ENCODE results near the gene OPTC. TPM values are rescaled to one million over a fixed set of nuclear protein-coding genes. Genes with fewer than 3 reads are reported as not detected.

OPTC gene
- total and polyA plus RNA-seq, 9 of the 15 experiments (the other 6 are each of a cell fraction or from before 2014, with no cell fraction given): not detected

- no peak overlapping the region for H3K27ac ChIP-seq (ENCODE audit: extremely low read depth, low read depth, low read length)
- no TSS peak for BruUV-seq (replicated peaks)
- 1% methylated on average over 15 of the region's 16 CpGs for WGBS (ENCODE audit: insufficient coverage, low coverage, missing lambda C conversion rate)
- H3K79me2 ChIP-seq (ENCODE audit: control insufficient read depth, insufficient read depth, low read length): no peaks in the 10 kb centered on the region
- TF ChIP-seq NUFIP1 (IDR thresholded peaks at IDR 0.05; ENCODE audit: partially characterized antibody): no peak
- no peak for TF ChIP-seq HDAC6 (IDR thresholded peaks at IDR 0.05; ENCODE audit: low read depth, low read length)
- TF ChIP-seq PML (IDR thresholded peaks at IDR 0.05; ENCODE audit: low read length): no peak
- TF ChIP-seq U2AF2 (optimal IDR thresholded peaks at IDR 0.05; ENCODE audit: low read depth, low read length): no peak
- no peak for TF ChIP-seq POLR2A (conservative IDR thresholded peaks at IDR 0.05)
- no peak for TF ChIP-seq RBFOX2 (IDR thresholded peaks at IDR 0.05; ENCODE audit: low read depth, low read length)
- TF ChIP-seq KLF16 (IDR thresholded peaks at IDR 0.05): 0 out of 2 replicates have a peak, but pooled peaks have one; percentile 15
- no peak for TF ChIP-seq SFPQ (IDR thresholded peaks at IDR 0.05; ENCODE audit: low read depth, low read length)
- peak; percentile 49 for TF ChIP-seq REST (IDR thresholded peaks at IDR 0.05; ENCODE audit: borderline replicate concordance)
- no peak for TF ChIP-seq REST (CRISPR knock-in tag; IDR thresholded peaks at IDR 0.05; ENCODE audit: low read depth)
- TF ChIP-seq ZNF586 (CRISPR knock-in tag; conservative IDR thresholded peaks at IDR 0.05): no peak
- TF ChIP-seq PTTG1 (tag; IDR thresholded peaks at IDR 0.05; ENCODE audit: low read depth): no peak
- TF ChIP-seq EGR1 (conservative IDR thresholded peaks at IDR 0.05): peak; percentile 30; the same call in 1 of the 2 replicates
- CTCF ChIA-PET (ENCODE audit: low intra/inter-chr PET ratio): no interaction called here
- H4K20me1 ChIP-seq (replicated peaks; ENCODE audit: control insufficient read depth, insufficient read depth, low read length): peaks cover 5% of the 10 kb centered on the region; the same call in 1 of the 2 replicates
- H3K9me3 ChIP-seq (replicated peaks; ENCODE audit: control insufficient read depth, insufficient read depth, low read depth, low read length): no peaks in the 10 kb centered on the region
- H3K4me3 ChIP-seq: no peak overlapping the region
- H3K4me1 ChIP-seq (replicated peaks in 1 of 2; ENCODE audit: control insufficient read depth in 2 of 2, insufficient read depth in 2 of 2, low read length in 2 of 2): no peaks in the 10 kb centered on the region
- H2AFZ ChIP-seq (ENCODE audit: low read depth, low read length): no peak overlapping the region
- H3K9me1 ChIP-seq (ENCODE audit: control insufficient read depth, insufficient read depth, low read length): no peaks in the 10 kb centered on the region
- FAIRE-seq: no peak
- H3K27me3 ChIP-seq (ENCODE audit: control insufficient read depth in 2 of 2, insufficient read depth in 2 of 2, low read length in 2 of 2): peaks cover 42 to 62% of the 10 kb centered on the region in 2 experiments
- in situ Hi-C loops (cut with MboI): loop anchor here (10.0 kb wide), 1 partner anchor 931 kb away; no protein-coding TSS in a partner anchor
- ATAC-seq: no peak
- H3K36me3 ChIP-seq (ENCODE audit: control insufficient read depth, insufficient read depth, low read length): no peaks in the 10 kb centered on the region
- no peak overlapping the region for H3K4me2 ChIP-seq (ENCODE audit: insufficient read depth, low read length)
- POLR2A ChIA-PET: interaction anchor here (0.7 kb wide), 1 partner anchor 13 kb away, joined by 4 read pairs; no protein-coding TSS in a partner anchor
- H3K9ac ChIP-seq (ENCODE audit: insufficient read depth in 1 of 2, low read depth in 2 of 2, low read length in 2 of 2): 0 out of 4 replicates have a peak overlapping the region, but pooled peaks of 1 of the 2 experiments have one; percentile 45
- intact Hi-C loops (cut with micrococcal nuclease): no loop called here
- DNase-seq (ENCODE audit: extremely low read depth in 1 of 4, low spot score in 3 of 4): no peak
Measured at GRCh38 chr1:203556047-203556851, 62.3 kb downstream of the OPTC start.

Measured in K562 (cell line).